Keratinocyte (primary cell): ENCODE results near the gene DDX4. TPM values are rescaled to one million over a fixed set of nuclear protein-coding genes. Genes with fewer than 3 reads are reported as not detected.

Experiments
- DNase-seq: peaks from one replicate; pipeline ENCODE4 v3.0.0-alpha.2; 2011; ENCODE audit warnings: low read depth, missing footprints, low spot score
- FAIRE-seq: peaks from 2 replicates; lab custom pipeline; 2011; peaks lifted over from hg19 to GRCh38; lab: Jason Lieb, UNC
- H2AFZ ChIP-seq: 2 replicates; pipeline ENCODE4 v1.6.0; 2012; ENCODE audit warnings: low read length, control low read depth, inconsistent platforms; ENCODE audit not compliant: control insufficient read depth
- H3K27ac ChIP-seq: 2 replicates; pipeline ENCODE4 v1.5.1; 2011; ENCODE audit warnings: low read length; ENCODE audit not compliant: control insufficient read depth, insufficient read depth
- H3K27me3 ChIP-seq: 3 replicates; pipeline ENCODE4 v1.6.0; 2011; ENCODE audit warnings: low read length; ENCODE audit not compliant: control insufficient read depth, insufficient read depth; ENCODE audit errors: extremely low read depth
- H3K36me3 ChIP-seq, 2 experiments: 2 replicates in 1 of 2; 3 replicates in 1 of 2; pipeline ENCODE4 v1.5.1; 2011; ENCODE audit warnings: low read length in 2 of 2, mild to moderate bottlenecking in 1 of 2; ENCODE audit not compliant: control insufficient read depth in 2 of 2, insufficient read depth in 2 of 2; ENCODE audit errors: extremely low read depth in 1 of 2
- H3K4me1 ChIP-seq: 3 replicates; pipeline ENCODE4 v1.5.1; 2011; ENCODE audit warnings: low read length; ENCODE audit not compliant: control insufficient read depth, insufficient read depth; ENCODE audit errors: extremely low read depth
- H3K4me2 ChIP-seq: 3 replicates; pipeline ENCODE4 v1.6.0; 2011; ENCODE audit warnings: low read depth, low read length; ENCODE audit not compliant: control insufficient read depth, insufficient read depth; ENCODE audit errors: extremely low read depth
- H3K4me3 ChIP-seq, 3 experiments: fragments of 200-600 bp in 1 of 3; sonication (generic) in 1 of 3; 2 replicates in 2 of 3; 3 replicates in 1 of 3; pipeline ENCODE4 v1.5.1; 2011 to 2016; ENCODE audit warnings: low read length in 3 of 3, mild to moderate bottlenecking in 3 of 3, control low read depth in 2 of 3, inconsistent platforms in 1 of 3, low read depth in 1 of 3, mixed read lengths in 1 of 3, mixed run types in 1 of 3, moderate library complexity in 1 of 3; ENCODE audit not compliant: control insufficient read depth in 2 of 3, insufficient read depth in 2 of 3; ENCODE audit errors: extremely low read depth in 1 of 3
- H3K79me2 ChIP-seq: 2 replicates; pipeline ENCODE4 v1.6.0; 2012; ENCODE audit warnings: low read length; ENCODE audit not compliant: control insufficient read depth, insufficient read depth
- H3K9ac ChIP-seq: 3 replicates; pipeline ENCODE4 v1.6.0; 2011; ENCODE audit warnings: low read length; ENCODE audit not compliant: control insufficient read depth, insufficient read depth; ENCODE audit errors: extremely low read depth
- H3K9me1 ChIP-seq: 3 replicates; pipeline ENCODE4 v1.6.0; 2011; ENCODE audit warnings: low read length; ENCODE audit not compliant: control insufficient read depth, insufficient read depth; ENCODE audit errors: extremely low read depth
- H3K9me3 ChIP-seq: 2 replicates; pipeline ENCODE4 v1.5.1; 2012; ENCODE audit warnings: low read depth, low read length; ENCODE audit not compliant: control insufficient read depth
- H4K20me1 ChIP-seq: 3 replicates; pipeline ENCODE4 v1.6.0; 2011; ENCODE audit warnings: low read length; ENCODE audit not compliant: control insufficient read depth, insufficient read depth; ENCODE audit errors: extremely low read depth
- EZH2 ChIP-seq: IDR thresholded peaks from one replicate; pipeline ENCODE4 v1.6.1; 2012; ENCODE audit warnings: inconsistent platforms, mild to moderate bottlenecking, low read length, moderate library complexity
- dilution Hi-C: fragments of 300-500 bp; cut with MboI; formaldehyde crosslinking; loops from one replicate; pipeline ENCODE4 v1.7.0; 2020; ENCODE audit warnings: low sequenced_read_pairs; ENCODE audit not compliant: extremely low pct_ligation_motif_present
- polyA plus RNA-seq, 5 experiments: library from polyadenylated mRNA; depleted of rRNA in 3 of 5; stranded (reverse) in 3 of 5; stranded (forward) in 1 of 5; unstranded in 1 of 5; fragments of >200 nt; gene quantifications; 1 replicate in 1 of 5; 2 replicates in 3 of 5; 3 replicates in 1 of 5; pipeline versions ENCODE4 v1.2.1 to v1.2.3, GENCODE V29; 2011 to 2012; ENCODE audit warnings: missing spikeins in 2 of 5, low read depth in 1 of 5, low replicate concordance in 1 of 5
- TF ChIP-seq, protein P1 (sequence below), 3 experiments: IDR thresholded peaks in 1 of 3; conservative IDR thresholded peaks in 1 of 3; optimal IDR thresholded peaks in 1 of 3; 2 replicates in 2 of 3; 3 replicates in 1 of 3; pipeline versions ENCODE3 to v1.5.1; 2011; ENCODE audit warnings: low read length in 3 of 3, mild to moderate bottlenecking in 3 of 3, moderate library complexity in 2 of 3, control low read depth in 1 of 3, inconsistent platforms in 1 of 3; ENCODE audit not compliant: insufficient read depth in 2 of 3; ENCODE audit errors: extremely low read depth in 1 of 3

Gene DDX4
- polyA plus RNA-seq, 1 donor (not counting 4 experiments of a cell fraction or from before 2014, with no cell fraction given): 0.04 TPM

DNA sequence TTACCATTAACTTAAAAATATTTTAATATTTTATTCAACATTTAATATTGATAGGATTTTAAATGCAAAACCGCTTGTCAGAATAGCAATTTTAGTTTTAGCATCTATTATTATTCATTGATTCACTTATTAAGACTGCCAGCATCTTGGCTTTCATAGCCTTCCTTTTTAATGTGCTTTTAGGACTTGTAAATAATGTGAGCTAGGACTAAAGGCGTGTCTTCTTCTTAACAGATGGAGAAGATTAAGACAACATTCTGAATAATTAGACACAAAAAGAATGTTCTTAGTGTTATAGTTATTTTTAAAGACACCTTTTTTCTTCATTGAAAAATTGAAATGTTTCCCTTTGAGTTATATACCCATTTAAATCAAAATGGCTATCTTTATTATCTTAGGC, 120.2 kb downstream of the DDX4 start:
- no peaks in the 10 kb centered on the region for H4K20me1 ChIP-seq
- no peak overlapping the region for H3K27ac ChIP-seq
- no peaks in the 10 kb centered on the region for H3K27me3 ChIP-seq
- peaks cover 0 to 3% of the 10 kb centered on the region in 2 experiments for H3K36me3 ChIP-seq
- H3K4me2 ChIP-seq: no peak overlapping the region
- no peak overlapping the region for H3K4me3 ChIP-seq
- dilution Hi-C loops: no loop called here
- peaks cover 12% of the 10 kb centered on the region for H3K4me1 ChIP-seq
- H3K9me3 ChIP-seq: no peaks in the 10 kb centered on the region
- no peaks in the 10 kb centered on the region for H3K9me1 ChIP-seq
- H2AFZ ChIP-seq: no peak overlapping the region
- no peak for TF ChIP-seq EZH2
- TF ChIP-seq, protein P1, sequence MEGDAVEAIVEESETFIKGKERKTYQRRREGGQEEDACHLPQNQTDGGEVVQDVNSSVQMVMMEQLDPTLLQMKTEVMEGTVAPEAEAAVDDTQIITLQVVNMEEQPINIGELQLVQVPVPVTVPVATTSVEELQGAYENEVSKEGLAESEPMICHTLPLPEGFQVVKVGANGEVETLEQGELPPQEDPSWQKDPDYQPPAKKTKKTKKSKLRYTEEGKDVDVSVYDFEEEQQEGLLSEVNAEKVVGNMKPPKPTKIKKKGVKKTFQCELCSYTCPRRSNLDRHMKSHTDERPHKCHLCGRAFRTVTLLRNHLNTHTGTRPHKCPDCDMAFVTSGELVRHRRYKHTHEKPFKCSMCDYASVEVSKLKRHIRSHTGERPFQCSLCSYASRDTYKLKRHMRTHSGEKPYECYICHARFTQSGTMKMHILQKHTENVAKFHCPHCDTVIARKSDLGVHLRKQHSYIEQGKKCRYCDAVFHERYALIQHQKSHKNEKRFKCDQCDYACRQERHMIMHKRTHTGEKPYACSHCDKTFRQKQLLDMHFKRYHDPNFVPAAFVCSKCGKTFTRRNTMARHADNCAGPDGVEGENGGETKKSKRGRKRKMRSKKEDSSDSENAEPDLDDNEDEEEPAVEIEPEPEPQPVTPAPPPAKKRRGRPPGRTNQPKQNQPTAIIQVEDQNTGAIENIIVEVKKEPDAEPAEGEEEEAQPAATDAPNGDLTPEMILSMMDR (optimal IDR thresholded peaks at IDR 0.05 in 1 of 3, IDR thresholded peaks at IDR 0.05 in 1 of 3, conservative IDR thresholded peaks at IDR 0.05 in 1 of 3; ENCODE audit: extremely low read depth in 1 of 3, insufficient read depth in 2 of 3, low read length in 3 of 3): no peak
- FAIRE-seq (no peak), DNase-seq (no peak)
- H3K79me2 ChIP-seq: no peaks in the 10 kb centered on the region
- no peak overlapping the region for H3K9ac ChIP-seq

DNA sequence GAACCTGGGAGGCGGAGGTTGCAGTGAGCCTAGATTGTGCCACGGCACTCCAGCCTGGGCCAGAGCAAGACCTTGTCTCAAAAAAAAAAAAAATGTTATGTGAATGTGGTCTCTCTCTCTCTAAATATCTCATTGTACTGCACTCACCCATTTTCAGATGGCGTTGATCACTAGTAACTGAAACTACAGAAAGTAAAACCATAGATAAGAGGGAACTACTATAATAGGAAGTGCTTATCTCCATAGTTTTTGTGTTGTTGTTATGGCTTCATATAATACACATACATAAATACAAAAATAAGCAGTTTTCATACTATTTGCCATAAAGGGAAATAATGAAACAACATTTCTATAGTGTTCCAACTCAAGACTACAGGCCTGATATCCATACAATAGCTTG, 122.4 kb downstream of the DDX4 start:
- no peaks in the 10 kb centered on the region for H3K79me2 ChIP-seq
- H2AFZ ChIP-seq: no peak overlapping the region
- DNase-seq: no peak
- no peak overlapping the region for H3K4me3 ChIP-seq
- no peaks in the 10 kb centered on the region for H3K9me3 ChIP-seq
- dilution Hi-C loops: no loop called here
- no peak for FAIRE-seq
- no peak overlapping the region for H3K27ac ChIP-seq
- no peak overlapping the region for H3K4me2 ChIP-seq
- no peaks in the 10 kb centered on the region for H3K27me3 ChIP-seq
- no peaks in the 10 kb centered on the region for H4K20me1 ChIP-seq
- H3K9ac ChIP-seq: no peak overlapping the region
- H3K9me1 ChIP-seq: no peaks in the 10 kb centered on the region
- TF ChIP-seq EZH2: no peak
- TF ChIP-seq, protein P1 (optimal IDR thresholded peaks at IDR 0.05 in 1 of 3, IDR thresholded peaks at IDR 0.05 in 1 of 3, conservative IDR thresholded peaks at IDR 0.05 in 1 of 3; ENCODE audit: extremely low read depth in 1 of 3, insufficient read depth in 2 of 3, low read length in 3 of 3): no peak
- no peaks in the 10 kb centered on the region for H3K4me1 ChIP-seq
- H3K36me3 ChIP-seq: peaks cover 3% of the 10 kb centered on the region in 2 experiments
